H9 (cell line): ENCODE measurements around the gene ATG4B. TPM values are rescaled to one million over a fixed set of nuclear protein-coding genes. Genes with fewer than 3 reads are reported as not detected.

Experiments used
- DNase-seq: peaks from one replicate; pipeline ENCODE4 v3.0.0-alpha.2; 2017
- H2AFZ ChIP-seq: one replicate; pipeline ENCODE4 v1.6.1; 2013; ENCODE audit warnings: mild to moderate bottlenecking, low read length, control low read depth, moderate library complexity
- H2AK5ac ChIP-seq: 2 replicates; pipeline ENCODE4 v1.6.1; 2013; ENCODE audit warnings: low read length, control low read depth, mixed read lengths; ENCODE audit not compliant: insufficient read length
- H2BK120ac ChIP-seq: one replicate; pipeline ENCODE4 v1.6.1; 2013; ENCODE audit warnings: low read depth, mild to moderate bottlenecking, low read length, control low read depth, inconsistent platforms; ENCODE audit not compliant: poor library complexity, severe bottlenecking
- H2BK12ac ChIP-seq: 2 replicates; pipeline ENCODE4 v1.6.1; 2013; ENCODE audit warnings: low read length, control low read depth, mixed read lengths, low read depth; ENCODE audit not compliant: insufficient read length
- H2BK15ac ChIP-seq: 2 replicates; pipeline ENCODE4 v1.6.1; 2013; ENCODE audit warnings: low read depth, low read length, control low read depth
- H2BK20ac ChIP-seq: one replicate; pipeline ENCODE4 v1.6.1; 2013; ENCODE audit warnings: low read depth, mild to moderate bottlenecking, low read length, control low read depth, inconsistent platforms; ENCODE audit not compliant: poor library complexity, severe bottlenecking
- H2BK5ac ChIP-seq: 2 replicates; pipeline ENCODE4 v1.6.1; 2013; ENCODE audit warnings: low read length, control low read depth, mixed read lengths; ENCODE audit not compliant: insufficient read length
- H3K14ac ChIP-seq: 2 replicates; pipeline ENCODE4 v1.6.1; 2013; ENCODE audit warnings: low read length, control low read depth; ENCODE audit not compliant: insufficient read depth
- H3K18ac ChIP-seq: 2 replicates; pipeline ENCODE4 v1.6.1; 2013; ENCODE audit warnings: low read depth, mild to moderate bottlenecking, mixed read lengths, low read length, control low read depth; ENCODE audit not compliant: insufficient read length
- H3K23ac ChIP-seq: 2 replicates; pipeline ENCODE4 v1.6.1; 2013; ENCODE audit warnings: low read length, control low read depth, mixed read lengths, low read depth; ENCODE audit not compliant: insufficient read length
- H3K23me2 ChIP-seq: 2 replicates; pipeline ENCODE4 v1.6.1; 2013; ENCODE audit warnings: low read depth, mild to moderate bottlenecking, mixed read lengths, low read length, control low read depth; ENCODE audit not compliant: insufficient read length, poor library complexity, severe bottlenecking
- H3K27ac ChIP-seq: 2 replicates; pipeline ENCODE4 v1.5.1; 2013; ENCODE audit warnings: low read length, control low read depth, mixed read lengths, low read depth; ENCODE audit not compliant: insufficient read length
- H3K27me3 ChIP-seq: 2 replicates; pipeline ENCODE4 v1.6.1; 2013; ENCODE audit warnings: low read length, control low read depth, inconsistent platforms; ENCODE audit not compliant: insufficient read depth
- H3K4ac ChIP-seq: 2 replicates; pipeline ENCODE4 v1.6.1; 2013; ENCODE audit warnings: low read depth, mild to moderate bottlenecking, control low read depth, inconsistent platforms, low read length, moderate library complexity
- H3K4me1 ChIP-seq: 2 replicates; pipeline ENCODE4 v1.6.1; 2013; ENCODE audit warnings: low read length, control low read depth, inconsistent platforms; ENCODE audit not compliant: insufficient read depth
- H3K4me2 ChIP-seq: 2 replicates; pipeline ENCODE4 v1.6.1; 2013; ENCODE audit warnings: low read length, control low read depth, mixed read lengths; ENCODE audit not compliant: insufficient read length, insufficient read depth
- H3K56ac ChIP-seq: 2 replicates; pipeline ENCODE4 v1.6.1; 2013; ENCODE audit warnings: low read depth, mild to moderate bottlenecking, mixed read lengths, low read length, control low read depth; ENCODE audit not compliant: insufficient read length
- H3K79me1 ChIP-seq: 2 replicates; pipeline ENCODE4 v1.6.1; 2013; ENCODE audit warnings: low read depth, mild to moderate bottlenecking, moderate library complexity, low read length, control low read depth, inconsistent platforms; ENCODE audit not compliant: insufficient read depth, poor library complexity, severe bottlenecking
- H3K79me2 ChIP-seq: 2 replicates; pipeline ENCODE4 v1.6.1; 2013; ENCODE audit warnings: low read length, control low read depth, inconsistent platforms; ENCODE audit not compliant: insufficient read depth
- H3K9ac ChIP-seq: 2 replicates; pipeline ENCODE4 v1.6.1; 2013; ENCODE audit warnings: low read length, control low read depth, mixed read lengths; ENCODE audit not compliant: insufficient read length; ENCODE audit errors: extremely low read depth
- H3K9me3 ChIP-seq: one replicate; pipeline ENCODE4 v1.6.1; 2013; ENCODE audit warnings: low read depth, low read length, inconsistent platforms; ENCODE audit not compliant: control insufficient read depth
- H3T11ph ChIP-seq: one replicate; pipeline ENCODE4 v1.6.1; 2013; ENCODE audit warnings: mild to moderate bottlenecking, low read length, control low read depth, inconsistent platforms
- H4K20me1 ChIP-seq: one replicate; pipeline ENCODE4 v1.6.1; 2013; ENCODE audit not compliant: control insufficient read depth, insufficient read length, insufficient read depth
- H4K5ac ChIP-seq: 2 replicates; pipeline ENCODE4 v1.6.1; 2013; ENCODE audit warnings: low read depth, mild to moderate bottlenecking, mixed read lengths, low read length, control low read depth; ENCODE audit not compliant: insufficient read length
- H4K8ac ChIP-seq: replicated peaks from 2 replicates; pipeline ENCODE4 v1.6.1; 2013; ENCODE audit warnings: low read length, control low read depth, mixed read lengths, low read depth; ENCODE audit not compliant: insufficient read length
- H4K91ac ChIP-seq: 2 replicates; pipeline ENCODE4 v1.6.1; 2013; ENCODE audit warnings: low read depth, mild to moderate bottlenecking, moderate library complexity, mixed read lengths, low read length, control low read depth; ENCODE audit not compliant: insufficient read length
- H3K27ac Mint-ChIP-seq, 3 experiments: 2 replicates in 2 of 3; 3 replicates in 1 of 3; pipeline ENCODE4 v1.8.0; 2020 to 2021; ENCODE audit warnings: mixed read lengths in 3 of 3, mild to moderate bottlenecking in 1 of 3, moderate library complexity in 1 of 3
- H3K27me3 Mint-ChIP-seq: 2 replicates; pipeline ENCODE4 v1.8.0; 2021; ENCODE audit warnings: low read depth, mild to moderate bottlenecking, moderate library complexity, mixed read lengths
- H3K36me3 Mint-ChIP-seq, 3 experiments: 2 replicates in 2 of 3; 3 replicates in 1 of 3; pipeline ENCODE4 v1.8.0; 2020 to 2021; ENCODE audit warnings: low read depth in 3 of 3, mixed read lengths in 3 of 3; ENCODE audit not compliant: insufficient read depth in 1 of 3
- H3K4me1 Mint-ChIP-seq, 2 experiments: 2 replicates each; pipeline ENCODE4 v1.8.0; 2020; ENCODE audit warnings: mixed read lengths in 2 of 2
- H3K4me3 Mint-ChIP-seq, 2 experiments: 2 replicates in 1 of 2; 3 replicates in 1 of 2; pipeline ENCODE4 v1.8.0; 2020 to 2021; ENCODE audit warnings: mild to moderate bottlenecking in 2 of 2, mixed read lengths in 2 of 2, moderate library complexity in 1 of 2
- H3K9me3 Mint-ChIP-seq, 2 experiments: 2 replicates in 1 of 2; 3 replicates in 1 of 2; pipeline ENCODE4 v1.8.0; 2020; ENCODE audit warnings: mild to moderate bottlenecking in 2 of 2, mixed read lengths in 2 of 2, moderate library complexity in 1 of 2
- WGBS: extraction: QIAGEN DNeasy Blood & Tissue Kit; methylation state at CpG from one replicate; pipeline ENCODE4 v1.1.7; 2013; ENCODE audit warnings: missing lambda C conversion rate, low lambda C conversion rate, mixed read lengths; ENCODE audit not compliant: insufficient read length; ENCODE audit errors: extremely low coverage; 5-methylcytosine and 5-hydroxymethylcytosine counted together
- total RNA-seq: library from RNA; stranded (reverse); gene quantifications from 2 replicates; pipeline ENCODE4 v1.2.1, GENCODE V29; 2021
- TF ChIP-seq, protein P1 (sequence below): fragments of 200-600 bp; sonication (generic); conservative IDR thresholded peaks from 3 replicates; pipeline ENCODE4 v1.8.0; 2021; ENCODE audit warnings: antibody characterized with exemption, mild to moderate bottlenecking

Gene ATG4B
- total RNA-seq, 1 experiment from 2014 or later, result 105 TPM

- Histone ChIP-seq H2AK5ac (no peak overlapping the region), H4K5ac (no peak overlapping the region), H2BK120ac (no peak overlapping the region), H2BK15ac (no peak overlapping the region), H3K4me2 (no peak overlapping the region), H4K20me1 (no peaks in the 10 kb centered on the region), H2BK12ac (no peak overlapping the region), H2BK5ac (no peak overlapping the region), H3K9me3 (no peaks in the 10 kb centered on the region), H3K14ac (no peak overlapping the region; the same call in 1 of the 2 replicates), H4K8ac (no peak overlapping the region), H3K9ac (no peak overlapping the region), H3K79me1 (no peaks in the 10 kb centered on the region), H3K23ac (no peak overlapping the region), H2AFZ (no peak overlapping the region), H3K4ac (no peak overlapping the region), H3K4me1 (peaks cover 4% of the 10 kb centered on the region; the same call in 1 of the 2 replicates), H3K79me2 (no peaks in the 10 kb centered on the region; the same call in 1 of the 2 replicates), H3K56ac (no peak overlapping the region), H3K18ac (no peak overlapping the region), H2BK20ac (no peak overlapping the region), H3K23me2 (no peaks in the 10 kb centered on the region), H3K27ac (no peak overlapping the region), H3T11ph (no peak overlapping the region), H3K27me3 (no peaks in the 10 kb centered on the region), H4K91ac (no peak overlapping the region)
- no CpG with 5 or more reads among the region's 30 CpGs for WGBS
- Mint-ChIP-seq H3K4me3 (peak overlapping the region in 1 of 2 experiments; percentile 19; a peak in 1 of 5 replicates), H3K27ac (peak overlapping the region; percentile 34 to 93 (median 90); a peak in 6 of 7 replicates), H3K27me3 (no peaks in the 10 kb centered on the region), H3K9me3 (peaks cover 0 to 2% of the 10 kb centered on the region in 2 experiments; a peak in 2 of 5 replicates), H3K4me1 (peaks cover 12 to 16% of the 10 kb centered on the region in 2 experiments), H3K36me3 (peaks cover 3 to 22% (median 10%) of the 10 kb centered on the region in 3 experiments; a peak in 5 of 7 replicates)
- peak; percentile 53 for DNase-seq
- TF ChIP-seq, protein P1, sequence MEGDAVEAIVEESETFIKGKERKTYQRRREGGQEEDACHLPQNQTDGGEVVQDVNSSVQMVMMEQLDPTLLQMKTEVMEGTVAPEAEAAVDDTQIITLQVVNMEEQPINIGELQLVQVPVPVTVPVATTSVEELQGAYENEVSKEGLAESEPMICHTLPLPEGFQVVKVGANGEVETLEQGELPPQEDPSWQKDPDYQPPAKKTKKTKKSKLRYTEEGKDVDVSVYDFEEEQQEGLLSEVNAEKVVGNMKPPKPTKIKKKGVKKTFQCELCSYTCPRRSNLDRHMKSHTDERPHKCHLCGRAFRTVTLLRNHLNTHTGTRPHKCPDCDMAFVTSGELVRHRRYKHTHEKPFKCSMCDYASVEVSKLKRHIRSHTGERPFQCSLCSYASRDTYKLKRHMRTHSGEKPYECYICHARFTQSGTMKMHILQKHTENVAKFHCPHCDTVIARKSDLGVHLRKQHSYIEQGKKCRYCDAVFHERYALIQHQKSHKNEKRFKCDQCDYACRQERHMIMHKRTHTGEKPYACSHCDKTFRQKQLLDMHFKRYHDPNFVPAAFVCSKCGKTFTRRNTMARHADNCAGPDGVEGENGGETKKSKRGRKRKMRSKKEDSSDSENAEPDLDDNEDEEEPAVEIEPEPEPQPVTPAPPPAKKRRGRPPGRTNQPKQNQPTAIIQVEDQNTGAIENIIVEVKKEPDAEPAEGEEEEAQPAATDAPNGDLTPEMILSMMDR, result peak; percentile 19; the same call in 1 of the 3 replicates
Observed at GRCh38 chr2:241616168-241617125, 21.0 kb upstream of the ATG4B start.
